SK-N-SH (cell line): ENCODE measurements around the gene RHBDL3. TPM values are rescaled to one million over a fixed set of nuclear protein-coding genes. Genes with fewer than 3 reads are reported as not detected.

ENCODE experiments used
- CTCF ChIA-PET: fragments of 300-600, 350-600 bp; formaldehyde crosslinking; extraction: SDS; loops from one replicate; lab custom pipeline; 2021; lab: Yijun Ruan, JAX
- POLR2A ChIA-PET: fragments of 350-600 bp; sonication (Branson Sonifier 250); formaldehyde crosslinking; extraction: SDS; loops from one replicate; lab custom pipeline; 2020; ENCODE audit warnings: antibody characterized with exemption, inconsistent platforms; lab: Yijun Ruan, JAX
- DNase-seq: peaks from one replicate; pipeline ENCODE4 v3.0.0; 2012
- H2AFZ ChIP-seq: fragments of 200-600 bp; sonication (generic); 2 replicates; pipeline ENCODE4 v1.8.1; 2016; ENCODE audit warnings: antibody characterized with exemption, mild to moderate bottlenecking, low read depth
- H3F3A ChIP-seq: fragments of 200-600 bp; sonication (generic); replicated peaks from 2 replicates; pipeline ENCODE3; 2016; ENCODE audit warnings: antibody characterized with exemption, mild to moderate bottlenecking; ENCODE audit not compliant: insufficient read depth
- H3K27ac ChIP-seq, 2 experiments: fragments of 200-500 bp in 1 of 2; fragments of 200-600 bp in 1 of 2; sonication (Bioruptor generic) in 1 of 2; sonication (generic), shearing (Covaris generic) in 1 of 2; 2 replicates each; pipeline versions ENCODE4 v1.5.1 to v1.6.1; 2014 to 2016; ENCODE audit warnings: low read depth in 2 of 2, inconsistent platforms in 1 of 2, low read length in 1 of 2, mild to moderate bottlenecking in 1 of 2, mixed read lengths in 1 of 2
- H3K27me3 ChIP-seq: fragments of 200-600 bp; sonication (generic), shearing (Covaris generic); 2 replicates; pipeline ENCODE4 v1.6.1; 2016; ENCODE audit warnings: mixed run types; ENCODE audit not compliant: insufficient read depth
- H3K36me3 ChIP-seq, 2 experiments: fragments of 200-500 bp in 1 of 2; fragments of 200-600 bp in 1 of 2; sonication (Bioruptor generic) in 1 of 2; sonication (generic) in 1 of 2; replicated peaks in 1 of 2; 2 replicates each; pipeline versions ENCODE3 to v1.5.1; 2014 to 2016; ENCODE audit warnings: low read length in 1 of 2, mild to moderate bottlenecking in 1 of 2; ENCODE audit not compliant: insufficient read depth in 2 of 2, control insufficient read depth in 1 of 2
- H3K4me1 ChIP-seq, 2 experiments: fragments of 200-500 bp in 1 of 2; fragments of 200-600 bp in 1 of 2; sonication (Bioruptor generic) in 1 of 2; sonication (generic), shearing (Covaris generic) in 1 of 2; 2 replicates each; pipeline versions ENCODE4 v1.5.1 to v1.6.1; 2014 to 2016; ENCODE audit warnings: low read depth in 1 of 2, low read length in 1 of 2, mixed run types in 1 of 2; ENCODE audit not compliant: insufficient read depth in 2 of 2, control insufficient read depth in 1 of 2
- H3K4me2 ChIP-seq: fragments of 200-600 bp; sonication (generic), shearing (Covaris generic); 2 replicates; pipeline ENCODE4 v1.6.1; 2017; ENCODE audit warnings: mixed run types
- H3K4me3 ChIP-seq, 2 experiments: fragments of 200-500 bp in 1 of 2; fragments of 200-600 bp in 1 of 2; sonication (Bioruptor generic) in 1 of 2; sonication (generic), shearing (Covaris generic) in 1 of 2; 2 replicates each; pipeline versions ENCODE4 v1.5.1 to v1.8.1; 2014 to 2016; ENCODE audit warnings: low read depth in 2 of 2, inconsistent platforms in 1 of 2, low read length in 1 of 2, mild to moderate bottlenecking in 1 of 2, mixed read lengths in 1 of 2, moderate library complexity in 1 of 2
- H3K79me2 ChIP-seq: fragments of 200-600 bp; sonication (generic); 2 replicates; pipeline ENCODE4 v1.8.1; 2017; ENCODE audit warnings: mild to moderate bottlenecking; ENCODE audit not compliant: insufficient read depth
- H3K9ac ChIP-seq: fragments of 200-600 bp; sonication (generic); 2 replicates; pipeline ENCODE4 v1.6.1; 2017; ENCODE audit warnings: mixed run types
- H3K9me2 ChIP-seq: fragments of 200-600 bp; sonication (generic); 2 replicates; pipeline ENCODE4 v1.6.1; 2017; ENCODE audit warnings: mixed run types
- H3K9me3 ChIP-seq: fragments of 200-600 bp; sonication (generic); 2 replicates; pipeline ENCODE4 v1.6.1; 2017; ENCODE audit warnings: mixed run types, mild to moderate bottlenecking, moderate library complexity
- H4K20me1 ChIP-seq: fragments of 200-600 bp; sonication (generic); 2 replicates; pipeline ENCODE4 v1.6.1; 2017; ENCODE audit warnings: mild to moderate bottlenecking, mixed run types; ENCODE audit not compliant: insufficient read depth
- CHD2 ChIP-seq: fragments of 150-350 bp; IDR thresholded peaks from 2 replicates; pipeline ENCODE4 v1.6.1; 2018; ENCODE audit warnings: low read length; ENCODE audit not compliant: partially characterized antibody
- EP300 ChIP-seq, 2 experiments: IDR thresholded peaks; 2 replicates each; pipeline versions ENCODE4 v1.4.0 to v1.6.1; 2012; ENCODE audit warnings: borderline replicate concordance in 1 of 2, low read depth in 1 of 2, low read length in 1 of 2
- FOSL2 ChIP-seq: IDR thresholded peaks from 2 replicates; pipeline ENCODE4 v1.4.0; 2012; ENCODE audit warnings: low read depth, mild to moderate bottlenecking, moderate library complexity, borderline replicate concordance
- GATA2 ChIP-seq: sonication (generic); formaldehyde crosslinking; IDR thresholded peaks from 2 replicates; pipeline ENCODE4 v1.5.0; 2020; ENCODE audit warnings: mild to moderate bottlenecking, missing genetic modification reagents
- IRF3 ChIP-seq: fragments of 150-350 bp; IDR thresholded peaks from 2 replicates; pipeline ENCODE4 v1.6.1; 2016; ENCODE audit warnings: mild to moderate bottlenecking, low read depth, low read length
- JUND ChIP-seq: IDR thresholded peaks from 2 replicates; pipeline ENCODE4 v1.4.0; 2012
- MXI1 ChIP-seq: IDR thresholded peaks from 2 replicates; pipeline ENCODE4 v1.6.1; 2012; ENCODE audit warnings: mild to moderate bottlenecking, low read depth, low read length, improper control_type of control experiment
- NRF1 ChIP-seq: IDR thresholded peaks from 2 replicates; pipeline ENCODE4 v1.6.1; 2012; ENCODE audit warnings: low read depth, mild to moderate bottlenecking, low read length
- PBX3 ChIP-seq: IDR thresholded peaks from 2 replicates; pipeline ENCODE4; 2012
- POLR2AphosphoS5 ChIP-seq: IDR thresholded peaks from 2 replicates; pipeline ENCODE4 v1.6.1; 2012; ENCODE audit warnings: low read depth, low read length
- RCOR1 ChIP-seq: fragments of 150-350 bp; IDR thresholded peaks from 2 replicates; pipeline ENCODE4 v1.6.1; 2017; ENCODE audit warnings: antibody characterized with exemption, low read length
- REST ChIP-seq: IDR thresholded peaks from 2 replicates; pipeline ENCODE4 v1.6.1; 2012; ENCODE audit warnings: mild to moderate bottlenecking, low read depth, low read length, moderate library complexity
- RFX5 ChIP-seq: IDR thresholded peaks from 2 replicates; pipeline ENCODE4 v1.6.1; 2012; ENCODE audit warnings: mild to moderate bottlenecking, improper control_type of control experiment, low read length
- RXRA ChIP-seq: IDR thresholded peaks from 2 replicates; pipeline ENCODE4 v1.4.0; 2012; ENCODE audit warnings: low read depth, mild to moderate bottlenecking, borderline replicate concordance
- SMC3 ChIP-seq: IDR thresholded peaks from 2 replicates; pipeline ENCODE4 v1.6.1; 2012; ENCODE audit warnings: low read depth, low read length, improper control_type of control experiment
- TAF1 ChIP-seq: IDR thresholded peaks from 2 replicates; pipeline ENCODE4 v1.6.1; 2012; ENCODE audit warnings: low read depth, mild to moderate bottlenecking, low read length, moderate library complexity, borderline replicate concordance
- USF1 ChIP-seq: IDR thresholded peaks from 2 replicates; pipeline ENCODE4 v1.4.0; 2012; ENCODE audit warnings: low read depth, borderline replicate concordance
- USF2 ChIP-seq: fragments of 150-350 bp; IDR thresholded peaks from 2 replicates; pipeline ENCODE4 v1.6.1; 2017; ENCODE audit warnings: antibody characterized with exemption, low read length, low read depth, borderline replicate concordance
- WGBS: methylation state at CpG from one replicate; pipeline ENCODE4 v1.1.6; 2017; ENCODE audit warnings: low lambda C conversion rate; 5-methylcytosine and 5-hydroxymethylcytosine counted together
- polyA plus RNA-seq, 3 experiments: library from polyadenylated mRNA; depleted of rRNA; stranded (reverse); fragments of >200 nt; gene quantifications; 2 replicates each; pipeline ENCODE4 v1.2.3, GENCODE V29; 2012

RHBDL3 gene
- polyA plus RNA-seq, 1 of the 3 experiments (the other 2 are of a cell fraction): 0.72 TPM

- no peak overlapping the region for H3K4me2 ChIP-seq
- CTCF ChIA-PET: interaction anchor here (0.8 to 1.7 kb wide), 4 partner anchors 22 to 44 kb away, joined by 3 to 6 read pairs (median 4); partner anchors contain the start of gene RHBDL3
- H3K79me2 ChIP-seq: no peaks in the 10 kb centered on the region
These were observed 31.8 kb downstream of the RHBDL3 start for GRCh38 chr17:32297424-32297823.

More at GRCh38 chr17:32297424-32297823, 31.8 kb downstream of the RHBDL3 start:
- Histone ChIP-seq H3K9ac (no peak overlapping the region), H3K9me3 (no peaks in the 10 kb centered on the region), H3F3A (no peaks in the 10 kb centered on the region), H4K20me1 (no peaks in the 10 kb centered on the region), H3K4me3 (no peak overlapping the region), H3K36me3 (no peaks in the 10 kb centered on the region), H3K27me3 (no peaks in the 10 kb centered on the region), H3K27ac (no peak overlapping the region), H2AFZ (no peak overlapping the region), H3K9me2 (no peaks in the 10 kb centered on the region), H3K4me1 (peaks cover 0 to 4% of the 10 kb centered on the region in 2 experiments; a peak in 1 of 4 replicates)
- TF ChIP-seq PBX3: no peak
- no peak for TF ChIP-seq JUND
- no peak for TF ChIP-seq CHD2
- TF ChIP-seq RCOR1: no peak
- TF ChIP-seq NRF1: no peak
- TF ChIP-seq RXRA: no peak
- no peak for TF ChIP-seq SMC3
- no peak for TF ChIP-seq GATA2 (CRISPR knock-in tag)
- no peak for TF ChIP-seq FOSL2
- TF ChIP-seq RFX5: no peak
- TF ChIP-seq EP300 (IDR thresholded peaks at IDR 0.05; ENCODE audit: borderline replicate concordance in 1 of 2, low read depth in 1 of 2, low read length in 1 of 2): no peak
- TF ChIP-seq USF1: no peak
- no peak for TF ChIP-seq REST
- TF ChIP-seq USF2: no peak
- no peak for TF ChIP-seq TAF1
- TF ChIP-seq IRF3: no peak
- TF ChIP-seq POLR2AphosphoS5: no peak
- no peak for TF ChIP-seq MXI1
- 97% methylated on average over 2 of the region's 2 CpGs for WGBS
- no peak for DNase-seq
- POLR2A ChIA-PET: no interaction called here
